HepG2 (cell line): ENCODE measurements around the gene RPL21. TPM values are rescaled to one million over a fixed set of nuclear protein-coding genes. Genes with fewer than 3 reads are reported as not detected.

ENCODE experiments used
- ATAC-seq: fragments of 200-7000 bp; cut with Tn5 transposase; 3 replicates; pipeline ENCODE4 v1.9.1; 2020; ENCODE audit warnings: mild to moderate bottlenecking, moderate library complexity
- BruUV-seq: library from RNA; stranded (reverse); fragments of 400-500 nt; replicated peaks from 2 replicates; lab custom pipeline; 2021; lab: Mats Ljungman, UMichigan
- CTCF ChIA-PET: fragments of 300-600 bp; formaldehyde crosslinking; extraction: SDS; loops from one replicate; lab custom pipeline; 2021; ENCODE audit warnings: low total read pairs, inconsistent platforms, low intra/inter-chr PET ratio; lab: Yijun Ruan, JAX
- POLR2A ChIA-PET: fragments of 350-600 bp; sonication (Branson Sonifier 250); formaldehyde crosslinking; loops from one replicate; lab custom pipeline; 2020; ENCODE audit warnings: antibody characterized with exemption, inconsistent platforms; lab: Yijun Ruan, JAX
- DNase-seq: peaks from one replicate; pipeline ENCODE4 v3.0.0-alpha.2; 2015; ENCODE audit warnings: low spot score
- FAIRE-seq: peaks from 3 replicates; lab custom pipeline; 2011; peaks lifted over from hg19 to GRCh38; lab: Jason Lieb, UNC
- H2AFZ ChIP-seq: one replicate; pipeline ENCODE4 v1.6.1; 2011; ENCODE audit warnings: low read length, inconsistent platforms
- H3K27ac ChIP-seq: fragments of 300-600 bp; 3 replicates; pipeline ENCODE4 v1.8.0; 2011; ENCODE audit warnings: mixed run types, mild to moderate bottlenecking, mixed read lengths, low read length, inconsistent platforms; ENCODE audit not compliant: insufficient read depth; ENCODE audit errors: extremely low read length
- H3K27me3 ChIP-seq, 2 experiments: fragments of 200-600 bp in 1 of 2; 2 replicates in 1 of 2; 3 replicates in 1 of 2; pipeline versions ENCODE4 v1.6.0 to v1.8.0; 2011; ENCODE audit warnings: low read length in 2 of 2, mild to moderate bottlenecking in 2 of 2, moderate library complexity in 2 of 2, inconsistent platforms in 1 of 2; ENCODE audit not compliant: insufficient read depth in 2 of 2, control insufficient read depth in 1 of 2
- H3K36me3 ChIP-seq, 2 experiments: fragments of 200-600 bp in 1 of 2; replicated peaks in 1 of 2; 2 replicates in 1 of 2; 3 replicates in 1 of 2; pipeline versions ENCODE4 v1.5.1 to v1.8.0; 2011; ENCODE audit warnings: low read length in 2 of 2, inconsistent platforms in 1 of 2; ENCODE audit not compliant: insufficient read depth in 2 of 2, control insufficient read depth in 1 of 2
- H3K4me1 ChIP-seq: 2 replicates; pipeline ENCODE4 v1.5.1; 2012; ENCODE audit warnings: low read length, inconsistent platforms; ENCODE audit not compliant: insufficient read depth
- H3K4me2 ChIP-seq: 2 replicates; pipeline ENCODE4 v1.6.0; 2011; ENCODE audit warnings: low read depth, low read length, inconsistent platforms
- H3K4me3 ChIP-seq, 3 experiments: fragments of 200-600 bp in 1 of 3; sonication (generic), shearing (Covaris generic) in 1 of 3; replicated peaks in 1 of 3; 2 replicates each; pipeline ENCODE4 v1.5.1; 2011 to 2016; ENCODE audit warnings: low read length in 3 of 3, inconsistent platforms in 2 of 3, low read depth in 2 of 3, mild to moderate bottlenecking in 2 of 3, control low read depth in 1 of 3, mixed read lengths in 1 of 3; ENCODE audit not compliant: insufficient read depth in 1 of 3
- H3K79me2 ChIP-seq: one replicate; pipeline ENCODE4 v1.6.1; 2011; ENCODE audit warnings: low read length, inconsistent platforms; ENCODE audit not compliant: insufficient read depth
- H3K9ac ChIP-seq: 2 replicates; pipeline ENCODE4 v1.6.0; 2011; ENCODE audit warnings: mild to moderate bottlenecking, low read depth, low read length, inconsistent platforms; ENCODE audit not compliant: insufficient read depth
- H3K9me3 ChIP-seq: 2 replicates; pipeline ENCODE4 v1.5.1; 2012; ENCODE audit warnings: mild to moderate bottlenecking, low read length
- H4K20me1 ChIP-seq: 2 replicates; pipeline ENCODE4 v1.6.0; 2011; ENCODE audit warnings: inconsistent platforms, mild to moderate bottlenecking, low read length, moderate library complexity; ENCODE audit not compliant: insufficient read depth
- CTCF ChIP-seq: sonication (generic); formaldehyde crosslinking; IDR thresholded peaks from 2 replicates; pipeline ENCODE4 v1.5.0; 2020; ENCODE audit warnings: mild to moderate bottlenecking, missing genetic modification reagents, moderate library complexity
- KDM6A ChIP-seq: IDR thresholded peaks from 2 replicates; pipeline ENCODE4 v1.6.1; 2016; ENCODE audit warnings: low read depth
- PAWR ChIP-seq: sonication (generic); formaldehyde crosslinking; IDR thresholded peaks from 2 replicates; pipeline ENCODE4 v1.4.0; 2020; ENCODE audit warnings: missing genetic modification reagents, mild to moderate bottlenecking, borderline replicate concordance
- POGZ ChIP-seq: sonication (generic); formaldehyde crosslinking; IDR thresholded peaks from 2 replicates; pipeline ENCODE4 v1.4.0; 2020; ENCODE audit warnings: mild to moderate bottlenecking, missing genetic modification reagents
- PRMT3 ChIP-seq: sonication (generic); formaldehyde crosslinking; IDR thresholded peaks from 2 replicates; pipeline ENCODE4 v1.8.1; 2022; ENCODE audit warnings: low read depth, mild to moderate bottlenecking, moderate library complexity, missing genetic modification reagents, borderline replicate concordance
- SMC3 ChIP-seq: IDR thresholded peaks from 2 replicates; pipeline ENCODE4 v1.6.1; 2011; ENCODE audit warnings: low read length, improper control_type of control experiment
- STAG1 ChIP-seq: sonication (generic); formaldehyde crosslinking; IDR thresholded peaks from 2 replicates; pipeline ENCODE4 v1.4.0; 2020; ENCODE audit warnings: missing genetic modification reagents
- YEATS4 ChIP-seq: sonication (generic); formaldehyde crosslinking; IDR thresholded peaks from 2 replicates; pipeline ENCODE4 v1.4.0; 2020; ENCODE audit warnings: missing genetic modification reagents, borderline replicate concordance
- ZFP82 ChIP-seq: sonication (generic); formaldehyde crosslinking; IDR thresholded peaks from 2 replicates; pipeline ENCODE4 v1.5.1; 2020; ENCODE audit warnings: mild to moderate bottlenecking, missing genetic modification reagents, borderline replicate concordance
- ZFP90 ChIP-seq: sonication (generic); formaldehyde crosslinking; IDR thresholded peaks from 2 replicates; pipeline ENCODE4 v1.8.0; 2022; ENCODE audit warnings: missing genetic modification reagents, mild to moderate bottlenecking, inconsistent platforms, borderline replicate concordance
- ZNF441 ChIP-seq: sonication (generic); formaldehyde crosslinking; IDR thresholded peaks from 2 replicates; pipeline ENCODE4 v1.7.0; 2021; ENCODE audit warnings: missing genetic modification reagents, borderline replicate concordance
- ZNF574 ChIP-seq: sonication (generic); formaldehyde crosslinking; IDR thresholded peaks from 2 replicates; pipeline ENCODE4 v1.4.0; 2020; ENCODE audit warnings: missing genetic modification reagents
- ZNF646 ChIP-seq: sonication (generic); formaldehyde crosslinking; IDR thresholded peaks from 2 replicates; pipeline ENCODE4 v1.9.0; 2021; ENCODE audit warnings: mild to moderate bottlenecking, missing genetic modification reagents
- ZNF850 ChIP-seq: sonication (generic); formaldehyde crosslinking; conservative IDR thresholded peaks from 2 replicates; pipeline ENCODE4 v1.9.0; 2021; ENCODE audit warnings: mild to moderate bottlenecking, missing genetic modification reagents
- WGBS: methylation state at CpG from one replicate; pipeline ENCODE4 v1.1.6; 2017; ENCODE audit warnings: low lambda C conversion rate; 5-methylcytosine and 5-hydroxymethylcytosine counted together
- in situ Hi-C: cut with HindIII; loops from 2 replicates; pipeline ENCODE4 v1.10.0; 2017; ENCODE audit warnings: low pct_unique_long_range_greater_than_20kb; ENCODE audit not compliant: extremely low pct_ligation_motif_present
- intact Hi-C: fragments of 100-400 bp; cut with micrococcal nuclease; formaldehyde crosslinking; loops from one replicate; pipeline ENCODE4 v1.10.0; 2022; ENCODE audit not compliant: unreplicated experiment
- polyA plus RNA-seq, 8 experiments: library from polyadenylated mRNA; depleted of rRNA in 3 of 8; stranded (reverse) in 7 of 8; unstranded in 1 of 8; fragments of >200 nt; fragmentation: Illumina TruSeq in 4 of 8; extraction: Trizol in 4 of 8; gene quantifications; 2 replicates each; pipeline versions ENCODE4 v1.2.1 to v1.2.3, GENCODE V29; 2011 to 2016; ENCODE audit warnings: low read depth in 4 of 8, missing spikeins in 1 of 8, mixed read lengths in 1 of 8; ENCODE audit not compliant: insufficient read depth in 1 of 8
- total RNA-seq, 5 experiments: library from RNA; depleted of rRNA; stranded (reverse); fragments of >200 nt; fragmentation: Illumina TruSeq; extraction: Trizol; gene quantifications; 2 replicates each; pipeline ENCODE4 v1.2.3, GENCODE V29; 2016; ENCODE audit warnings: low read depth in 1 of 5

The RPL21 gene
- total and polyA plus RNA-seq, 2 of the 13 experiments (the other 11 are each of a cell fraction or from before 2014, with no cell fraction given), result 1,234 to 1,261 TPM

- Histone ChIP-seq H3K36me3 (no peaks in the 10 kb centered on the region), H3K4me1 (peaks cover 13% of the 10 kb centered on the region; the same call in 1 of the 2 replicates), H3K27me3 (no peaks in the 10 kb centered on the region; a peak in 1 of 5 replicates), H3K9me3 (no peaks in the 10 kb centered on the region), H3K9ac (no peak overlapping the region), H4K20me1 (no peaks in the 10 kb centered on the region), H2AFZ (no peak overlapping the region), H3K79me2 (no peaks in the 10 kb centered on the region), H3K27ac (no peak overlapping the region), H3K4me2 (no peak overlapping the region), H3K4me3 (no peak overlapping the region)
- WGBS, result 0% methylated on average over 1 of the region's 1 CpG
- in situ Hi-C loops (loop anchor here (5.0 kb wide), 1 partner anchor 294 kb away; no protein-coding TSS in a partner anchor), intact Hi-C loops (loop anchor here (2.0 kb wide), 1 partner anchor 297 kb away; no protein-coding TSS in a partner anchor)
- no peak for TF ChIP-seq ZNF441 (CRISPR knock-in tag)
- TF ChIP-seq ZFP82 (CRISPR knock-in tag), result no peak
- no peak for TF ChIP-seq ZNF850 (CRISPR knock-in tag)
- no peak for TF ChIP-seq YEATS4 (CRISPR knock-in tag)
- peak; percentile 21; the same call in 1 of the 2 replicates for TF ChIP-seq SMC3
- no peak for TF ChIP-seq ZNF574 (CRISPR knock-in tag)
- TF ChIP-seq KDM6A (CRISPR knock-in tag), result no peak
- TF ChIP-seq PRMT3 (CRISPR knock-in tag), result no peak
- TF ChIP-seq ZNF646 (CRISPR knock-in tag), result no peak
- TF ChIP-seq PAWR (CRISPR knock-in tag), result no peak
- no peak for TF ChIP-seq ZFP90 (CRISPR knock-in tag)
- TF ChIP-seq CTCF, result peak; percentile 32
- no peak for TF ChIP-seq POGZ (CRISPR knock-in tag)
- TF ChIP-seq STAG1 (CRISPR knock-in tag), result 0 out of 2 replicates have a peak, but pooled peaks have one; percentile 17
- DNase-seq (no peak), ATAC-seq (peak; percentile 52; the same call in 2 of the 3 replicates), FAIRE-seq (no peak)
- BruUV-seq, result no TSS peak
- ChIA-PET CTCF (interaction anchor here (0.6 kb wide), 1 partner anchor 296 kb away, joined by 3 read pairs; no protein-coding TSS in a partner anchor), POLR2A (no interaction called here)
These were observed 30.1 kb downstream of the RPL21 start for GRCh38 chr13:27281420-27281819.
